Erythroblast (primary cell): ENCODE measurements around the gene ZMYND8.

Experiments used
- GATA1 ChIP-seq: IDR thresholded peaks from 2 replicates; pipeline ENCODE4 v1.6.1; 2011; ENCODE audit warnings: low read depth, mild to moderate bottlenecking, control low read depth, low read length, moderate library complexity
- POLR2A ChIP-seq: IDR thresholded peaks from 2 replicates; pipeline ENCODE4 v1.6.1; 2011; ENCODE audit warnings: mild to moderate bottlenecking, low read length

DNA sequence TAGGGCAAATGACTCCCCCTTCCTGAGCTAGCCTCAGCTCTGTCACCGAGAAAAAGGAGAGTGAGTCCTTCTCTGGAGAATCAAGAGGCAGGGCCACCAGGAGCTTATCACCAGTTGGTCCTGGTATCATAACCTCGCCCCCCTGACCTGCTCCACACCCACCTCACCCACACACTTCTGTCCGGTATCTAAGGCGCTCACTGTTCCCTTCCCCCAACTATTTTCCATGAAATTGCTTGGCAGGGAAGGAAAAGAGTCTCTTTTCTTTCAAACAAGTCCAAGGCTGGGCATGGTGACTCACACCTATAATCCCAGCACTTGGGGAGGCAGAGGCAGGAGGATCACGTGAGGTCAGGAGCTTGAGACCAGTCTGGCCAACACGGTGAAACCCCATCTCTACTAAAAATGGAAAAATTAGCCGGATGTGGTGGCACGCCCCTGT lies 77.6 kb downstream of the ZMYND8 start:
- no peak for TF ChIP-seq POLR2A
- no peak for TF ChIP-seq GATA1
